SK-N-SH (cell line): ENCODE data around the gene LRP6. TPM values are rescaled to one million over a fixed set of nuclear protein-coding genes. Genes with fewer than 3 reads are reported as not detected.

Experiments
- CTCF ChIA-PET: fragments of 300-600, 350-600 bp; formaldehyde crosslinking; extraction: SDS; loops from one replicate; lab custom pipeline; 2021; lab: Yijun Ruan, JAX
- POLR2A ChIA-PET: fragments of 350-600 bp; sonication (Branson Sonifier 250); formaldehyde crosslinking; extraction: SDS; loops from one replicate; lab custom pipeline; 2020; ENCODE audit warnings: antibody characterized with exemption, inconsistent platforms; lab: Yijun Ruan, JAX
- DNase-seq: peaks from one replicate; pipeline ENCODE4 v3.0.0; 2012
- H2AFZ ChIP-seq: fragments of 200-600 bp; sonication (generic); 2 replicates; pipeline ENCODE4 v1.8.1; 2016; ENCODE audit warnings: antibody characterized with exemption, mild to moderate bottlenecking, low read depth
- H3F3A ChIP-seq: fragments of 200-600 bp; sonication (generic); replicated peaks from 2 replicates; pipeline ENCODE3; 2016; ENCODE audit warnings: antibody characterized with exemption, mild to moderate bottlenecking; ENCODE audit not compliant: insufficient read depth
- H3K27ac ChIP-seq, 2 experiments: fragments of 200-500 bp in 1 of 2; fragments of 200-600 bp in 1 of 2; sonication (Bioruptor generic) in 1 of 2; sonication (generic), shearing (Covaris generic) in 1 of 2; 2 replicates each; pipeline versions ENCODE4 v1.5.1 to v1.6.1; 2014 to 2016; ENCODE audit warnings: low read depth in 2 of 2, inconsistent platforms in 1 of 2, low read length in 1 of 2, mild to moderate bottlenecking in 1 of 2, mixed read lengths in 1 of 2
- H3K27me3 ChIP-seq: fragments of 200-600 bp; sonication (generic), shearing (Covaris generic); 2 replicates; pipeline ENCODE4 v1.6.1; 2016; ENCODE audit warnings: mixed run types; ENCODE audit not compliant: insufficient read depth
- H3K36me3 ChIP-seq, 2 experiments: fragments of 200-500 bp in 1 of 2; fragments of 200-600 bp in 1 of 2; sonication (Bioruptor generic) in 1 of 2; sonication (generic) in 1 of 2; replicated peaks in 1 of 2; 2 replicates each; pipeline versions ENCODE3 to v1.5.1; 2014 to 2016; ENCODE audit warnings: low read length in 1 of 2, mild to moderate bottlenecking in 1 of 2; ENCODE audit not compliant: insufficient read depth in 2 of 2, control insufficient read depth in 1 of 2
- H3K4me1 ChIP-seq, 2 experiments: fragments of 200-500 bp in 1 of 2; fragments of 200-600 bp in 1 of 2; sonication (Bioruptor generic) in 1 of 2; sonication (generic), shearing (Covaris generic) in 1 of 2; 2 replicates each; pipeline versions ENCODE4 v1.5.1 to v1.6.1; 2014 to 2016; ENCODE audit warnings: low read depth in 1 of 2, low read length in 1 of 2, mixed run types in 1 of 2; ENCODE audit not compliant: insufficient read depth in 2 of 2, control insufficient read depth in 1 of 2
- H3K4me2 ChIP-seq: fragments of 200-600 bp; sonication (generic), shearing (Covaris generic); 2 replicates; pipeline ENCODE4 v1.6.1; 2017; ENCODE audit warnings: mixed run types
- H3K4me3 ChIP-seq, 2 experiments: fragments of 200-500 bp in 1 of 2; fragments of 200-600 bp in 1 of 2; sonication (Bioruptor generic) in 1 of 2; sonication (generic), shearing (Covaris generic) in 1 of 2; 2 replicates each; pipeline versions ENCODE4 v1.5.1 to v1.8.1; 2014 to 2016; ENCODE audit warnings: low read depth in 2 of 2, inconsistent platforms in 1 of 2, low read length in 1 of 2, mild to moderate bottlenecking in 1 of 2, mixed read lengths in 1 of 2, moderate library complexity in 1 of 2
- H3K79me2 ChIP-seq: fragments of 200-600 bp; sonication (generic); 2 replicates; pipeline ENCODE4 v1.8.1; 2017; ENCODE audit warnings: mild to moderate bottlenecking; ENCODE audit not compliant: insufficient read depth
- H3K9ac ChIP-seq: fragments of 200-600 bp; sonication (generic); 2 replicates; pipeline ENCODE4 v1.6.1; 2017; ENCODE audit warnings: mixed run types
- H3K9me2 ChIP-seq: fragments of 200-600 bp; sonication (generic); 2 replicates; pipeline ENCODE4 v1.6.1; 2017; ENCODE audit warnings: mixed run types
- H3K9me3 ChIP-seq: fragments of 200-600 bp; sonication (generic); 2 replicates; pipeline ENCODE4 v1.6.1; 2017; ENCODE audit warnings: mixed run types, mild to moderate bottlenecking, moderate library complexity
- H4K20me1 ChIP-seq: fragments of 200-600 bp; sonication (generic); 2 replicates; pipeline ENCODE4 v1.6.1; 2017; ENCODE audit warnings: mild to moderate bottlenecking, mixed run types; ENCODE audit not compliant: insufficient read depth
- EZH2phosphoT487 ChIP-seq: fragments of 200-600 bp; sonication (generic); IDR thresholded peaks from 2 replicates; pipeline ENCODE4 v1.6.1; 2017; ENCODE audit warnings: low read depth, mixed run types, mild to moderate bottlenecking, antibody characterized with exemption, moderate library complexity, borderline replicate concordance
- NFIC ChIP-seq: IDR thresholded peaks from 2 replicates; pipeline ENCODE4 v1.4.0; 2012; ENCODE audit warnings: borderline replicate concordance
- SIN3A ChIP-seq: IDR thresholded peaks from 2 replicates; pipeline ENCODE4 v1.6.1; 2012; ENCODE audit warnings: low read depth, mild to moderate bottlenecking, low read length, moderate library complexity, borderline replicate concordance
- USF1 ChIP-seq: IDR thresholded peaks from 2 replicates; pipeline ENCODE4 v1.4.0; 2012; ENCODE audit warnings: low read depth, borderline replicate concordance
- USF2 ChIP-seq: fragments of 150-350 bp; IDR thresholded peaks from 2 replicates; pipeline ENCODE4 v1.6.1; 2017; ENCODE audit warnings: antibody characterized with exemption, low read length, low read depth, borderline replicate concordance
- WGBS: methylation state at CpG from one replicate; pipeline ENCODE4 v1.1.6; 2017; ENCODE audit warnings: low lambda C conversion rate; 5-methylcytosine and 5-hydroxymethylcytosine counted together
- polyA plus RNA-seq, 3 experiments: library from polyadenylated mRNA; depleted of rRNA; stranded (reverse); fragments of >200 nt; gene quantifications; 2 replicates each; pipeline ENCODE4 v1.2.3, GENCODE V29; 2012

LRP6 gene
- polyA plus RNA-seq, 1 of the 3 experiments (the other 2 are of a cell fraction) = 13.7 TPM

GRCh38 chr12:12266389-12266872, 413 bp downstream of the LRP6 start:
- Histone ChIP-seq H3K27ac (peak overlapping the region; percentile 97 to 98), H3K9me3 (no peaks in the 10 kb centered on the region), H3K9me2 (no peaks in the 10 kb centered on the region), H3K27me3 (no peaks in the 10 kb centered on the region), H3F3A (no peaks in the 10 kb centered on the region), H4K20me1 (peaks cover 42% of the 10 kb centered on the region), H3K4me3 (peak overlapping the region; percentile 71 to 99), H3K4me1 (peaks cover 5 to 9% of the 10 kb centered on the region in 2 experiments; a peak in 3 of 4 replicates), H2AFZ (peak overlapping the region; percentile 78)
- ChIA-PET CTCF (interaction anchor here (0.5 to 2.9 kb wide), 8 partner anchors 10 to 184 kb away, joined by 3 to 12 read pairs (median 3); partner anchors contain the start of gene MANSC1), POLR2A (interaction anchor here (0.6 to 2.0 kb wide), 14 partner anchors 8 to 458 kb away, joined by 3 to 13 read pairs (median 4); partner anchors contain the start of gene BORCS5)
- WGBS = 2% methylated on average over 14 of the region's 27 CpGs
- DNase-seq = peak; percentile 72
- TF ChIP-seq USF1 (no peak), NFIC (no peak), SIN3A (no peak), EZH2phosphoT487 (no peak)
- TF ChIP-seq, all 33 proteins: peak for 0
- H3K9ac ChIP-seq = peak overlapping the region; percentile 98
- H3K36me3 ChIP-seq = peaks cover 0 to 3% of the 10 kb centered on the region in 2 experiments
- peaks cover 53% of the 10 kb centered on the region for H3K79me2 ChIP-seq
- H3K4me2 ChIP-seq = peak overlapping the region; percentile 90

GRCh38 chr12:12265571-12266388, 1.1 kb downstream of the LRP6 start:
- Histone ChIP-seq H3K36me3 (peaks cover 0 to 3% of the 10 kb centered on the region in 2 experiments), H3K27ac (peak overlapping the region; percentile 97 to 98), H3K9me2 (no peaks in the 10 kb centered on the region), H3K9me3 (no peaks in the 10 kb centered on the region), H3K9ac (peak overlapping the region; percentile 98), H2AFZ (peak overlapping the region; percentile 78), H3K4me2 (peak overlapping the region; percentile 90), H3K4me3 (peak overlapping the region; percentile 71 to 99), H4K20me1 (peaks cover 46% of the 10 kb centered on the region), H3K4me1 (peaks cover 5 to 9% of the 10 kb centered on the region in 2 experiments; a peak in 3 of 4 replicates), H3K79me2 (peaks cover 60% of the 10 kb centered on the region), H3F3A (no peaks in the 10 kb centered on the region), H3K27me3 (no peaks in the 10 kb centered on the region)
- TF ChIP-seq SIN3A = 0 out of 2 replicates have a peak, but pooled peaks have one; percentile 38
- no peak for TF ChIP-seq USF2
- ChIA-PET CTCF (interaction anchor here (0.5 to 2.9 kb wide), 11 partner anchors 11 to 230 kb away, joined by 3 to 12 read pairs (median 3); no protein-coding TSS in a partner anchor), POLR2A (interaction anchor here (0.9 to 1.6 kb wide), 4 partner anchors 37 to 144 kb away, joined by 3 to 13 read pairs (median 4); no protein-coding TSS in a partner anchor)
- WGBS = 1% methylated on average over 25 of the region's 25 CpGs
- DNase-seq = peak; percentile 29
